ENCODE data around the gene DAPP1. TPM values are rescaled to one million over a fixed set of nuclear protein-coding genes. Genes with fewer than 3 reads are reported as not detected.

Gene DAPP1
- total and polyA plus RNA-seq, 8 donors, result 1.5 to 11.9 (median 3.2) TPM

DNA sequence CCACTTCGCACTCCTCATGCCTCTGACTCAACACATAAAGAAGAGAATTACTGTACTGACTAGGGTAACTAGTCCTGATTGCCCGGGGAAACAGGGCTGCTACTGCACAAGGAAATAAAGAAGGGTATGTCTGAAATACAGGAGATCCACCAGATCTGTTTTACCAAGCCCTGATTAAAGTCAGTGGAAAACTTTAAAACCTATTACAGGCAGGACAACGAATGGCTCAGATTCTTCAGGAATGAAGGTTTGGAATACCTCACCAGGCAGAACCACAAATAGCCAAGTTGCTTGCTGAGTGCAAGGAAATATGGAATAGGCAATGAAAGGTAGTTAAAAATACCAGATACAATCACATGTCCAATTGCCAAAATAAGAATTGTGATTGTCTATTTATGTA lies 60.3 kb downstream of the DAPP1 start:
- intact Hi-C loops (cut with DNase I), result no loop called here
- no peak overlapping the region for H3K27ac ChIP-seq

DNA sequence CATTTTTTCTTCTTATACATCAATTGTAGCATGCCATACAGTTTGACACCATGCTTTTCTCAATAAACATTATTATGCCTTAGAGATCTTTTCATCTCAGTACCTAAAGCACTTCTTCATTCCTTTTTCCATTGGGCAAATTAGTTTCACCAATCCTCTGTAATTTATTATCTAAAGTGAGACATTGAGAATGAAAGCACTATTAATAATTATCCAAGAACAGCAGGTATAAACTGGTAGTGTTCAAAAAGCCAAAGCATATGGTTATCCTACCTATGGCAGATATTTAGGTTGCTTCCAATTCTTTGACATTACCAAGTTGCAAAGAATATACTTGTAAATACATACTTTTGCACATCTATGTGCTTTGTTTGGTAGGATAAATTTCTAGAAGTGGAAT lies 62.0 kb downstream of the DAPP1 start:
- Histone ChIP-seq H3K4me1 (no peaks in the 10 kb centered on the region), H3K4me3 (no peak overlapping the region), H3K27me3 (no peaks in the 10 kb centered on the region), H3K9me3 (no peaks in the 10 kb centered on the region), H3K27ac (no peak overlapping the region), H3K36me3 (peaks cover 0 to 67% of the 10 kb centered on the region in 2 donors)
- no peak for ATAC-seq
- TF ChIP-seq, protein P1, sequence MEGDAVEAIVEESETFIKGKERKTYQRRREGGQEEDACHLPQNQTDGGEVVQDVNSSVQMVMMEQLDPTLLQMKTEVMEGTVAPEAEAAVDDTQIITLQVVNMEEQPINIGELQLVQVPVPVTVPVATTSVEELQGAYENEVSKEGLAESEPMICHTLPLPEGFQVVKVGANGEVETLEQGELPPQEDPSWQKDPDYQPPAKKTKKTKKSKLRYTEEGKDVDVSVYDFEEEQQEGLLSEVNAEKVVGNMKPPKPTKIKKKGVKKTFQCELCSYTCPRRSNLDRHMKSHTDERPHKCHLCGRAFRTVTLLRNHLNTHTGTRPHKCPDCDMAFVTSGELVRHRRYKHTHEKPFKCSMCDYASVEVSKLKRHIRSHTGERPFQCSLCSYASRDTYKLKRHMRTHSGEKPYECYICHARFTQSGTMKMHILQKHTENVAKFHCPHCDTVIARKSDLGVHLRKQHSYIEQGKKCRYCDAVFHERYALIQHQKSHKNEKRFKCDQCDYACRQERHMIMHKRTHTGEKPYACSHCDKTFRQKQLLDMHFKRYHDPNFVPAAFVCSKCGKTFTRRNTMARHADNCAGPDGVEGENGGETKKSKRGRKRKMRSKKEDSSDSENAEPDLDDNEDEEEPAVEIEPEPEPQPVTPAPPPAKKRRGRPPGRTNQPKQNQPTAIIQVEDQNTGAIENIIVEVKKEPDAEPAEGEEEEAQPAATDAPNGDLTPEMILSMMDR (IDR thresholded peaks at IDR 0.05), result no peak
- intact Hi-C loops (cut with DNase I), result no loop called here
- DNase-seq, result no peak

More for the DNA sequence above, 60.3 kb downstream of the DAPP1 start:
- Histone ChIP-seq H3K4me1 (no peaks in the 10 kb centered on the region), H3K4me3 (no peak overlapping the region), H3K9me3 (no peaks in the 10 kb centered on the region), H3K36me3 (peaks cover 0 to 53% of the 10 kb centered on the region in 2 donors), H3K27me3 (no peaks in the 10 kb centered on the region)
- DNase-seq, result no peak
- TF ChIP-seq, protein P1 (IDR thresholded peaks at IDR 0.05), result no peak
- no peak for ATAC-seq

DNA sequence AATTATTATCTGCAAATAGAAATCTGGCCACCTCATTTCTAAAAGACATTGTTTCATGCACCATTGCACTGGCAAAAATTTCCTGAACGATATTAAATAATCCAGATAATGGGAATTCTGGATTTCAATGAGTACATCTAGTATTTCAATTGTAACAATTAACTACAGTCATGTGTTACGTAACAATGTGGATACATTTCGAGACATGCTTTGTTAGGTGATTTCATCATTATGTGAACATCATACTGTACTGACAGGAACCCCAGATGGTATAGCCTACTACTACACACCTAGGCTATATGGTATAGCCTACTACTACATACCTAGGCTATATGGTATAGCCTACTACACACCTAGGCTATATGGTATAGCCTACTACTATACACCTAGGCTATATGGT lies 62.8 kb downstream of the DAPP1 start:
- Histone ChIP-seq H3K36me3 (peaks cover 0 to 76% of the 10 kb centered on the region in 2 donors), H3K4me1 (no peaks in the 10 kb centered on the region), H3K9me3 (no peaks in the 10 kb centered on the region), H3K27me3 (no peaks in the 10 kb centered on the region), H3K4me3 (no peak overlapping the region), H3K27ac (no peak overlapping the region)
- ATAC-seq, result no peak
- DNase-seq, result no peak
- TF ChIP-seq, protein P1 (IDR thresholded peaks at IDR 0.05), result no peak
- intact Hi-C loops (cut with DNase I), result no loop called here

DNA sequence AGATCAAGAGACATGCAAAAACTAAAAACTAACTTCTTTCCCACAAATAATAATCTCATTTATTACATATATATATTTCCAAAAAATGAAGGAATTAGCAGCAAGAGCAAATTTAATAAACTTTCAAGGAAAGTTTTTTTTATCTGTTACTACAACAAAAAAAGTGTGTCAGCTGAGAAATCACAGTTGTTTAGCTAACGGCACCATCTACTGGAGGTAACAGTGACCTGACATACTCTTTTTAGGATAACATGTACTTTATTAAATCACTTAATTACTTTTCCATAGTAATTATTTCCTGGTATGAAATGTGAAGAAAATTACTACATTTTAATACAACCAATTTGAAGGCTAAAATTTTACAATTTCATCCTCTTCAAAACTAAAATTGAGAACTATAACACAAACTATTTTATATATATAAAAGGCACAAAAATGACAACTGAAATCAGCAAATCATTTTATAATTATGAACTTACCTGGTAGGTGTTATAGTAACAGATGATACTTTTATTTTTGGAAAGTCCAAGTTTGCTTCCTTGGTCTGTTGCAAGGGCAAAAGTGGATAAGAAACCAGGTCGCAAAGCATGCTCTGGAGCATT lies 68.5 kb downstream of the DAPP1 start:
- H3K4me3 ChIP-seq, result no peak overlapping the region
- DNase-seq, result peak in 2 of 4 donors; percentile 33 to 69
- ATAC-seq, result peak; percentile 41
- peaks cover 0 to 66% of the 10 kb centered on the region in 2 donors for H3K36me3 ChIP-seq
- H3K27ac ChIP-seq, result no peak overlapping the region
- H3K4me1 ChIP-seq, result peaks cover 0 to 18% of the 10 kb centered on the region in 2 donors
- intact Hi-C loops (cut with DNase I), result loop anchor here in 1 of 2 donors (5.0 kb wide), 1 partner anchor 323 kb away; the partner anchor contains the start of gene TRMT10A
- H3K9me3 ChIP-seq, result no peaks in the 10 kb centered on the region
- TF ChIP-seq, protein P1 (IDR thresholded peaks at IDR 0.05), result no peak
- H3K27me3 ChIP-seq, result no peaks in the 10 kb centered on the region

DNA sequence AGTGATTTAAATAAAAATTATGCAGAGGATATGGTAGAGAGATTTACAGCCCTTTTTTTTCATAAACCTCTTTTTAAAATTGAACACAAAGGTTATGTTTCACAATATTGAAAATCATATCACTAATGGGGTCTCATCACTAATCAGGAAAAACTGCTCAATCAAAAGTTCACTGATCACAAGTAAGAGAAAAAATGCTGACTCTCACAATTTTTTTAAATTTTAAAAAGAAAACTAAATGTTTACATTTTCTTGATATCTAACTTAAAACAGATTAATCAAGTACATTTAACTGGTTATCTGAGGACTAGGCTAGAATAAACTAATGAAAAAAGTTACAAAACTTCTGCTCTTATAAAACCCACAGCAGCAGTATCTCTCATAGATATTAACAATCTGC lies 69.1 kb downstream of the DAPP1 start:
- TF ChIP-seq, protein P1 (IDR thresholded peaks at IDR 0.05), result no peak
- DNase-seq (no peak), ATAC-seq (no peak)
- Histone ChIP-seq H3K4me3 (no peak overlapping the region), H3K4me1 (peaks cover 0 to 19% of the 10 kb centered on the region in 2 donors), H3K9me3 (no peaks in the 10 kb centered on the region), H3K27ac (no peak overlapping the region), H3K27me3 (no peaks in the 10 kb centered on the region), H3K36me3 (peaks cover 0 to 61% of the 10 kb centered on the region in 2 donors)
- intact Hi-C loops (cut with DNase I), result loop anchor here in 1 of 2 donors (5.0 kb wide), 1 partner anchor 323 kb away; the partner anchor contains the start of gene TRMT10A

Measured in left lung (tissue), 10 donors.